ENCODE measurements around the gene MITF.

MITF gene, protein sequence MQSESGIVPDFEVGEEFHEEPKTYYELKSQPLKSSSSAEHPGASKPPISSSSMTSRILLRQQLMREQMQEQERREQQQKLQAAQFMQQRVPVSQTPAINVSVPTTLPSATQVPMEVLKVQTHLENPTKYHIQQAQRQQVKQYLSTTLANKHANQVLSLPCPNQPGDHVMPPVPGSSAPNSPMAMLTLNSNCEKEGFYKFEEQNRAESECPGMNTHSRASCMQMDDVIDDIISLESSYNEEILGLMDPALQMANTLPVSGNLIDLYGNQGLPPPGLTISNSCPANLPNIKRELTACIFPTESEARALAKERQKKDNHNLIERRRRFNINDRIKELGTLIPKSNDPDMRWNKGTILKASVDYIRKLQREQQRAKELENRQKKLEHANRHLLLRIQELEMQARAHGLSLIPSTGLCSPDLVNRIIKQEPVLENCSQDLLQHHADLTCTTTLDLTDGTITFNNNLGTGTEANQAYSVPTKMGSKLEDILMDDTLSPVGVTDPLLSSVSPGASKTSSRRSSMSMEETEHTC

DNA sequence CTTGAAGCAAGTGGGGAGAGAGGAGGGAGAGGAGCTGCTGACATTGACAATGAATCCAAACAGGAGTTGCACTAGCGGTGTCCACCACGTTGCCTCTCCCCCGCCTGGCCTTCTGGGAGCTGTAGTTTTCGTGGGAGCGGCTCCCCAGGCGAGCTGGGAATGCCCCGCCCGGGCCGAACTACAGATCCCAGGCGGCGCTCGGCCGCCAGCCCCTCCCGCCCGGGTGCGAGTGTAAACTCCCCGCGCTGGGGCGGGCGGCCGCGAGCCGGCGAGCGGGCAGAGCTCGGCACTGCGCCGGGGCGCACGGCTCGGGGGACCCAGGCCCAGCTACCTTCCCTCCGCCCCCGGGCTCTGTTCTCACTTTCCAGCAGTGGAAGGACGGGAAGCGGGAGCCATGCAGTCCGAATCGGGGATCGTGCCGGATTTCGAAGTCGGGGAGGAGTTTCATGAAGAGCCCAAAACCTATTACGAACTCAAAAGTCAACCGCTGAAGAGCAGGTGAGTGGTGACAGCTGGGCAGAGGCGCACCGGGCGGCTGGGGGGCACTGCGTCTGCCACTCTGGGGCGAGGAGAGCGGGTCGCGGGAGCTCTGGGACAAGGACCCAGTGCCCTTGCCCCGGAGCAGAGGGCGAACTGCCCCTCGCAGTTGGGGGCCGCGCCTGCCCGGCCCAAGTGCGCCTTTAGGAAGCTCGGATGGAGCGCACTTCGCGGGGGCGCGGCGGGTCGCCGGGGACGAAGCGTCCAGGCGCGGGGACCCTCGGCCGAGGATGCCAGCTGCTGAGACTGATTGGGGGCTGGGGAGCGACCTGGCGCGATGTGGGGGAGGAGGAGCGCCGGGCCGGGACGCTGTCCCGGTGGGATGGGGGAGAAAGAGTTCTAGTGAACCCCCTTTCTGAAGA is at the start of gene MITF:
Gene MITF (plus strand): TSS at position 261 of the 899 bp plus-strand sequence. CDS start 134 bp downstream, at position 395.
- H3K36me3 ChIP-seq (ENCODE audit: control insufficient read depth in 1 of 2, insufficient read depth in 2 of 2, low read length in 2 of 2), result no peaks in the 10 kb centered on the region
- peaks cover 0 to 11% of the 10 kb centered on the region in 2 donors for H3K4me1 ChIP-seq (ENCODE audit: control insufficient read depth in 1 of 2, insufficient read depth in 2 of 2, low read length in 2 of 2)
- H3K4me3 ChIP-seq (ENCODE audit: low read depth in 1 of 2, low read length in 2 of 2), result peak within 1 kb of the TSS; percentile 81 to 92
- H3K27ac ChIP-seq (ENCODE audit: low read length), result peak within 1 kb of the TSS; percentile 73
- no peaks in the 10 kb centered on the region for H3K27me3 ChIP-seq (ENCODE audit: low read depth, low read length)
- H3K9me3 ChIP-seq (ENCODE audit: control insufficient read depth in 1 of 2, low read length in 2 of 2), result no peaks in the 10 kb centered on the region

DNA sequence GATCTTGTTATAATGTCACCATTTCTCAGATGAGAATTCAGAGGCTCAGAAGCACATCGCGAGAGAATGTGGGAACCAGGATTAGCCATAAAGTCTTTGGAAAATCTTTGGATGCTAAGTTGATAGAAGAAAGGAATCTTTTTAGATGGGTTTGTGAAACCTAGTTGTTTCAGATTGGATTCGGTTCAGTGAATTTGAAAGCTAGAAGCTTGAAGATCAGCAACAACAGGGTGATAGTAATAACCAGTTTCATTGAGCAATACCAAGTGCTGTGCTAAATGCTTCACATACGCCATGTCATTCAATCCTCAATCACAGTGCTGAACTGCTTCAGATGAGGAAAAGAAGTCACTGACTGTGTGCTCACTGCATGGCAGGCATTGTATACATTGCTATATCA is 47.4 kb upstream of the MITF start:
- no peaks in the 10 kb centered on the region for H3K36me3 ChIP-seq (ENCODE audit: control insufficient read depth in 1 of 2, insufficient read depth in 2 of 2, low read length in 2 of 2)
- H3K27me3 ChIP-seq (ENCODE audit: low read depth, low read length), result no peaks in the 10 kb centered on the region
- peaks cover 4% of the 10 kb centered on the region in 2 donors for H3K4me1 ChIP-seq (ENCODE audit: control insufficient read depth in 1 of 2, insufficient read depth in 2 of 2, low read length in 2 of 2)
- no peaks in the 10 kb centered on the region for H3K9me3 ChIP-seq (ENCODE audit: control insufficient read depth in 1 of 2, low read length in 2 of 2)
- no peak overlapping the region for H3K27ac ChIP-seq (ENCODE audit: low read length)
- no peak overlapping the region for H3K4me3 ChIP-seq (ENCODE audit: low read depth in 1 of 2, low read length in 2 of 2)

DNA sequence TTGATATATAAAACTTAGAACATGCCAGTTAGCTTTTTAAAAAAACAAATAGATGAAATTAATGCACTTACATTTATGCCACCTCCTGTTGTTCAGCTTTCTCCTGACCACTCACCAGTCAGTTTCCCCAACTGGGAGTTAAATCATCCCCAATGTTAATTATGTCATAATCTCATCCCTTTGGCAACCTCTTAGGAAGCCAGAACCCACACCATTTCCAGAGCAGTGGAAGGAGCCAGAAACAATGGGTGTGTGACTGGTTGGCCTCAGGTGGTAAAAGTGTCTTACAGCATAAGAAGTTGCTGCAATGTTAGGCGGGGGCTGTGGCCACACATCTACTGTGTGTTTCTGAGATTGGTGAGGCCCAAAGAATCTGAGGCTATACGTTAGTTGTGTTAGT is 46.5 kb upstream of the MITF start:
- Histone ChIP-seq H3K9me3 (ENCODE audit: control insufficient read depth in 1 of 2, low read length in 2 of 2) (no peaks in the 10 kb centered on the region), H3K36me3 (ENCODE audit: control insufficient read depth in 1 of 2, insufficient read depth in 2 of 2, low read length in 2 of 2) (no peaks in the 10 kb centered on the region), H3K4me3 (ENCODE audit: low read depth in 1 of 2, low read length in 2 of 2) (no peak overlapping the region), H3K27me3 (ENCODE audit: low read depth, low read length) (no peaks in the 10 kb centered on the region), H3K27ac (ENCODE audit: low read length) (no peak overlapping the region), H3K4me1 (ENCODE audit: control insufficient read depth in 1 of 2, insufficient read depth in 2 of 2, low read length in 2 of 2) (peaks cover 0 to 4% of the 10 kb centered on the region in 2 donors)

DNA sequence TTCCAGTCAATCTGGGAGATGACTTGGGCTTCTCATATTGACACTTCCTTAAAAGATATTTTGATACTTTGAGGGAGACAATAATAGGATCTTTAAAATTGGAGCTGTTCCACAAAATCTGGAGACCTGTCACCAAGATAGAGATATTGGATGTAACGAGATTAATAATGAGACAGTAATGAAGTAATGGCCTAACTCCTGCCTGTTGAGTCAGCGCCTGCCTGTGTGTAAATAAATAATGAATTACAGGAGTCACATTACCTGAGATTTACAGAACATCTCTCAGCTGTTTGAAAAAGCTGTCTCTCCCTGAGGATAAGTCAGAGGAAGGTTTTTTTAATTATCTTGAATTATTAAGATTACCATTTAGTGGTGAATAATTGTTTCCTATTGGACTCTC is 43.8 kb upstream of the MITF start:
- Histone ChIP-seq H3K4me3 (ENCODE audit: low read depth in 1 of 2, low read length in 2 of 2) (no peak overlapping the region), H3K9me3 (ENCODE audit: control insufficient read depth in 1 of 2, low read length in 2 of 2) (no peaks in the 10 kb centered on the region), H3K36me3 (ENCODE audit: control insufficient read depth in 1 of 2, insufficient read depth in 2 of 2, low read length in 2 of 2) (no peaks in the 10 kb centered on the region), H3K27ac (ENCODE audit: low read length) (no peak overlapping the region), H3K4me1 (ENCODE audit: control insufficient read depth in 1 of 2, insufficient read depth in 2 of 2, low read length in 2 of 2) (no peaks in the 10 kb centered on the region), H3K27me3 (ENCODE audit: low read depth, low read length) (no peaks in the 10 kb centered on the region)

DNA sequence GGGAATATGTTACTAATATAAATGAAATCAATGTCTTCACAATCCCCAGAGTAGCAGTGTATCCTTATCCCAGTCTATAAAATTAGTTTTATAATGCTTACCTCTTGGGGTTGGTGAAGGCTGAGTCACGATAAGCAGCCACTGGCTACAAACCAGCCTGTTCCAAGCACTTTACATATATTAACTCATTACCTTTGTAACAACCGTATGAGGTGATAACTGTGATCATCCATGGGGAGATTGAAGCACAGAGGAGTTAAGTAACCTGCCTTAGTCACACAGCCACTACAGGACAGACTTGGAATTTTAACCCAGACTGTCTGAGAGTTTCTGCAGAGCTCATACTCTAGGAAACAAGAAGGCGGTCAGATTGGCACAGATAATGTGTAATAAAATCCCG is 43.3 kb upstream of the MITF start:
- no peaks in the 10 kb centered on the region for H3K27me3 ChIP-seq (ENCODE audit: low read depth, low read length)
- H3K4me1 ChIP-seq (ENCODE audit: control insufficient read depth in 1 of 2, insufficient read depth in 2 of 2, low read length in 2 of 2), result no peaks in the 10 kb centered on the region
- H3K27ac ChIP-seq (ENCODE audit: low read length), result no peak overlapping the region
- H3K36me3 ChIP-seq (ENCODE audit: control insufficient read depth in 1 of 2, insufficient read depth in 2 of 2, low read length in 2 of 2), result no peaks in the 10 kb centered on the region
- H3K9me3 ChIP-seq (ENCODE audit: control insufficient read depth in 1 of 2, low read length in 2 of 2), result peaks cover 0 to 4% of the 10 kb centered on the region in 2 donors
- no peak overlapping the region for H3K4me3 ChIP-seq (ENCODE audit: low read depth in 1 of 2, low read length in 2 of 2)

DNA sequence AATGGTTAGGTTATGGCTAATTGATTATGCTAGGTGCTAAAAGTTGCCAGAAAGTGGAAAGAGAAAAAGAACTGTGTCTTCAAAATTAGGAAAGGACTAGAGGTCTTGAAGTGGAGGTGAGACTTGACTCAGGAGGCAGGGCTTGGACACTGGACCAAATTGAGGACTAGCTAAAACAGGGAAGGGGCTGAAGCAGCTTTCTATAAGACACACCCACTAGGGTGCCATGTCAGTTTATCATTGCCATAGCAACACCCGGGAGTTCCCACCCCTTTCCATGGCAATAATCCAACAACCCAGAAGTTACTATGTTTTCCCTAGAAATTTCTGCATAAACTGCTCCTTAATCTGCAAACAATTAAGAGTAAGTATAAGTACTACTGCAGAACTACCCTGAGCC is 42.9 kb upstream of the MITF start:
- Histone ChIP-seq H3K27ac (ENCODE audit: low read length) (no peak overlapping the region), H3K9me3 (ENCODE audit: control insufficient read depth in 1 of 2, low read length in 2 of 2) (peaks cover 0 to 8% of the 10 kb centered on the region in 2 donors), H3K27me3 (ENCODE audit: low read depth, low read length) (no peaks in the 10 kb centered on the region), H3K4me1 (ENCODE audit: control insufficient read depth in 1 of 2, insufficient read depth in 2 of 2, low read length in 2 of 2) (no peaks in the 10 kb centered on the region), H3K36me3 (ENCODE audit: control insufficient read depth in 1 of 2, insufficient read depth in 2 of 2, low read length in 2 of 2) (no peaks in the 10 kb centered on the region), H3K4me3 (ENCODE audit: low read depth in 1 of 2, low read length in 2 of 2) (no peak overlapping the region)

DNA sequence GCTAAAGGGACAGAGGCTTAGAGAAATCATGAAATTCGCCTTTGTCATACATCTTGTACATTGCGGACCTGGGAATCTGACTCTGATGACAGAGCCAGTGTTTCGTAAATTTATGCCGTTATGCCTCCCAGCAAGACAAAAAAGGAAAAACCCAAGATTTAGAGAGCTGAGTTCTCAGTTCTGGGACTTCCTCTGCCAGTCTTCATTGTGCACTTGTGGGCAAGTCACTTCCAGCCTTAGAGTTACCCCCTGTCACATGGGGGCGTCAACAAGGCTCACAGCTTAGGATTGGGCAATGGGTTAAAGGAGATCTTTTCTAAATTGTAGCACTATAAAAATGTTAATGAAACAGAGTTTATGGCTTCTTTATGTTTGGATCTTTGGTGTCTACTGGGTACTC is 41.9 kb upstream of the MITF start:
- no peaks in the 10 kb centered on the region for H3K27me3 ChIP-seq (ENCODE audit: low read depth, low read length)
- no peak overlapping the region for H3K4me3 ChIP-seq (ENCODE audit: low read depth in 1 of 2, low read length in 2 of 2)
- H3K27ac ChIP-seq (ENCODE audit: low read length), result no peak overlapping the region
- H3K4me1 ChIP-seq (ENCODE audit: control insufficient read depth in 1 of 2, insufficient read depth in 2 of 2, low read length in 2 of 2), result no peaks in the 10 kb centered on the region
- H3K36me3 ChIP-seq (ENCODE audit: control insufficient read depth in 1 of 2, insufficient read depth in 2 of 2, low read length in 2 of 2), result no peaks in the 10 kb centered on the region
- peaks cover 0 to 9% of the 10 kb centered on the region in 2 donors for H3K9me3 ChIP-seq (ENCODE audit: control insufficient read depth in 1 of 2, low read length in 2 of 2)

DNA sequence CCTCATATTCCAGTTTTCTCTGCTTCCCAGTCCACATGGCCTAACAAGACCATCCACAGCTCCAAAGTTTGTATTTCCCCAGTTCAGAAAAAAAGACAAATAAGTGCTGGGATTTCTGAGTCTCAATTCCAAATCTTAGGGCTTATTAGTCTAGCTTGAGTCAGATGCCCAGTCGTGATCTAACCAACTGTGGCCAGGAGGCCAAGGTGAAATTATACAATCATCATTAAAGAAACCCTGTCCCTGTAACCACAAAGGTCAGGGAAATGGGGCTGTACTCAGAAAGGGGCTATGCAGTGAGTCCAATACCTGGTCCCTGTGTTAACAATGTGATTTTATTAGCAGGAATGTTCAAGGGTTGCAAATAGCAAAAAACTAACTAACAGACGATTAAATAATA is 40.5 kb upstream of the MITF start:
- H3K4me3 ChIP-seq (ENCODE audit: low read depth in 1 of 2, low read length in 2 of 2), result no peak overlapping the region
- no peaks in the 10 kb centered on the region for H3K36me3 ChIP-seq (ENCODE audit: control insufficient read depth in 1 of 2, insufficient read depth in 2 of 2, low read length in 2 of 2)
- peaks cover 0 to 9% of the 10 kb centered on the region in 2 donors for H3K9me3 ChIP-seq (ENCODE audit: control insufficient read depth in 1 of 2, low read length in 2 of 2)
- no peaks in the 10 kb centered on the region for H3K4me1 ChIP-seq (ENCODE audit: control insufficient read depth in 1 of 2, insufficient read depth in 2 of 2, low read length in 2 of 2)
- H3K27ac ChIP-seq (ENCODE audit: low read length), result no peak overlapping the region
- H3K27me3 ChIP-seq (ENCODE audit: low read depth, low read length), result no peaks in the 10 kb centered on the region

DNA sequence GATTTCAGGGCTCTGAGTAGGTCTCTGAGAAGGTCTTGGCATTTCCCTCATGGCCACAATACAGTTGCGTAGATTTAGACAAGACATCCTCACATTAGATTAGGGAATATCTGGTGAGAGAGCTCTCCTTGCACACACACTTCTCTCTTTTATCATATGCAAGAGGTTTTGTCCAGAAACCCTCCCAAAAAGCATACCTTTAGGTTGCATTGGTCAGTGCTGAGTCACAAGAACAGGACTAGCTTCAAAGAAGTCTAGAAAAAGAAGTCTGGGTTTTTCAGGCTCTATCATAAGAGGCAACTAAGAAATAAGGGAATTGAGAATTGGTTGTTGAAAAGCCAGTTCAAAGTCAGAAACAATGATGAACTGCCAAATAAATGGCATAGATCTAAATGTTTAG is 40.1 kb upstream of the MITF start:
- no peak overlapping the region for H3K27ac ChIP-seq (ENCODE audit: low read length)

DNA sequence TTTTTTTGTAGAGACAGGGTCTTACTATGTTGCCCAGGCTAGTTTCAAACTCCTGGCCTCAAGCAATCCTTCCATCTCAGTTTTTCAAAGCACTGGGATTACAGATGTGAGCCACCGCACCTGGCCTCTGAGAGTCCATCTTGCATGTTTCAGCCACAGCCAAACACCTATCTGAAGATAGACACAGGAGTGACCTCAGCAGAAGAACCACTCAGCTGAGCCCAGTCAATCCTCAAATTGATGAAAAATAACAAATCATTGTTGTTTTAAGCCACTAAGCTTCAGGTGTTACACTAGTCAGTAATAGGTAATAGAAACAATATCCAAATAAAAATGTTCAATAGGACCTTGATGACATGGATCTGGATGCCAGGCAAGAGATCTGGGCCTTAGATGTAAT is 38.3 kb upstream of the MITF start:
- Histone ChIP-seq H3K9me3 (ENCODE audit: control insufficient read depth in 1 of 2, low read length in 2 of 2) (peaks cover 0 to 9% of the 10 kb centered on the region in 2 donors), H3K27me3 (ENCODE audit: low read depth, low read length) (no peaks in the 10 kb centered on the region), H3K4me1 (ENCODE audit: control insufficient read depth in 1 of 2, insufficient read depth in 2 of 2, low read length in 2 of 2) (no peaks in the 10 kb centered on the region), H3K4me3 (ENCODE audit: low read depth in 1 of 2, low read length in 2 of 2) (no peak overlapping the region), H3K27ac (ENCODE audit: low read length) (no peak overlapping the region), H3K36me3 (ENCODE audit: control insufficient read depth in 1 of 2, insufficient read depth in 2 of 2, low read length in 2 of 2) (no peaks in the 10 kb centered on the region)

More for the DNA sequence above, 40.1 kb upstream of the MITF start:
- H3K27me3 ChIP-seq (ENCODE audit: low read depth, low read length), result no peaks in the 10 kb centered on the region
- H3K9me3 ChIP-seq (ENCODE audit: control insufficient read depth in 1 of 2, low read length in 2 of 2), result peaks cover 0 to 9% of the 10 kb centered on the region in 2 donors
- no peak overlapping the region for H3K4me3 ChIP-seq (ENCODE audit: low read depth in 1 of 2, low read length in 2 of 2)
- no peaks in the 10 kb centered on the region for H3K4me1 ChIP-seq (ENCODE audit: control insufficient read depth in 1 of 2, insufficient read depth in 2 of 2, low read length in 2 of 2)
- H3K36me3 ChIP-seq (ENCODE audit: control insufficient read depth in 1 of 2, insufficient read depth in 2 of 2, low read length in 2 of 2), result no peaks in the 10 kb centered on the region
